IMR-90 (cell line): ENCODE measurements around the gene SNAPC4. TPM values are rescaled to one million over a fixed set of nuclear protein-coding genes. Genes with fewer than 3 reads are reported as not detected.
A peak's percentile ranks its signal among the peaks of the same experiment; 100 is the strongest.

Source experiments
- ATAC-seq: fragments of 200-7000 bp; cut with Tn5 transposase; 2 replicates; pipeline ENCODE4 v1.9.1; 2020; ENCODE audit warnings: low read depth, mild to moderate bottlenecking, moderate library complexity
- BruUV-seq: library from RNA; stranded (reverse); fragments of 400-500 nt; replicated peaks from 2 replicates; lab custom pipeline; 2021; lab: Mats Ljungman, UMichigan
- CTCF ChIA-PET: fragments of 300-600 bp; formaldehyde crosslinking; extraction: SDS; loops from one replicate; lab custom pipeline; 2021; ENCODE audit warnings: antibody characterized with exemption; lab: Yijun Ruan, JAX
- POLR2A ChIA-PET: fragments of 300-600 bp; sonication (Branson Sonifier 250); formaldehyde crosslinking; loops from one replicate; lab custom pipeline; 2022; ENCODE audit warnings: antibody characterized with exemption; ENCODE audit not compliant: unreplicated experiment; lab: Charles Lee
- DNase-seq: peaks from one replicate; pipeline ENCODE4 v3.0.0; 2013
- H2AFZ ChIP-seq: replicated peaks from 2 replicates; pipeline ENCODE3; 2013; ENCODE audit warnings: low read length, mild to moderate bottlenecking; ENCODE audit not compliant: poor library complexity
- H2AK5ac ChIP-seq: 2 replicates; pipeline ENCODE4 v1.6.1; 2013; ENCODE audit warnings: low read depth, low read length, inconsistent platforms
- H2AK9ac ChIP-seq: replicated peaks from 2 replicates; pipeline ENCODE3; 2013; ENCODE audit warnings: mild to moderate bottlenecking, low read depth, low read length, moderate library complexity; ENCODE audit not compliant: poor library complexity
- H2BK120ac ChIP-seq: 2 replicates; pipeline ENCODE4 v1.6.1; 2013; ENCODE audit warnings: low read depth, low read length, inconsistent platforms
- H2BK15ac ChIP-seq: 3 replicates; pipeline ENCODE4 v1.6.1; 2013; ENCODE audit warnings: low read depth, low read length, inconsistent platforms
- H2BK20ac ChIP-seq: 2 replicates; pipeline ENCODE4 v1.6.1; 2013; ENCODE audit warnings: low read depth, mild to moderate bottlenecking, inconsistent platforms, low read length, moderate library complexity
- H2BK5ac ChIP-seq: 2 replicates; pipeline ENCODE4 v1.6.1; 2013; ENCODE audit warnings: mild to moderate bottlenecking, low read depth, low read length, inconsistent platforms; ENCODE audit not compliant: poor library complexity, severe bottlenecking
- H3K14ac ChIP-seq: replicated peaks from 2 replicates; pipeline ENCODE4 v1.6.1; 2013; ENCODE audit warnings: low read depth, low read length, inconsistent platforms
- H3K18ac ChIP-seq: 2 replicates; pipeline ENCODE4 v1.6.1; 2013; ENCODE audit warnings: low read depth, low read length, control low read depth
- H3K23ac ChIP-seq: 2 replicates; pipeline ENCODE4 v1.6.1; 2013; ENCODE audit warnings: low read depth, low read length, inconsistent platforms
- H3K27ac ChIP-seq: 2 replicates; pipeline ENCODE4 v1.5.1; 2013; ENCODE audit warnings: mild to moderate bottlenecking, control low read depth, low read length; ENCODE audit not compliant: insufficient read depth
- H3K27me3 ChIP-seq: 2 replicates; pipeline ENCODE4 v1.6.1; 2013; ENCODE audit warnings: low read length; ENCODE audit not compliant: control insufficient read depth, insufficient read depth
- H3K36me3 ChIP-seq: 2 replicates; pipeline ENCODE4 v1.6.1; 2013; ENCODE audit warnings: low read length, mixed read lengths; ENCODE audit not compliant: control insufficient read depth, insufficient read depth
- H3K4ac ChIP-seq: 2 replicates; pipeline ENCODE4 v1.6.1; 2013; ENCODE audit warnings: low read depth, low read length, inconsistent platforms
- H3K4me1 ChIP-seq: 2 replicates; pipeline ENCODE4 v1.6.1; 2013; ENCODE audit warnings: low read length, mixed read lengths; ENCODE audit not compliant: control insufficient read depth, insufficient read depth
- H3K4me2 ChIP-seq: 2 replicates; pipeline ENCODE4 v1.6.1; 2013; ENCODE audit warnings: low read depth, mild to moderate bottlenecking, control low read depth, low read length, moderate library complexity
- H3K4me3 ChIP-seq: 2 replicates; pipeline ENCODE4 v1.5.1; 2013; ENCODE audit warnings: low read depth, mild to moderate bottlenecking, control low read depth, low read length, moderate library complexity; ENCODE audit not compliant: insufficient read depth
- H3K56ac ChIP-seq: 2 replicates; pipeline ENCODE4 v1.6.1; 2013; ENCODE audit warnings: low read length, inconsistent platforms; ENCODE audit not compliant: insufficient read depth; ENCODE audit errors: extremely low read depth
- H3K79me1 ChIP-seq, 2 experiments: 2 replicates each; pipeline ENCODE4 v1.6.1; 2013; ENCODE audit warnings: low read length in 2 of 2, inconsistent platforms in 1 of 2, low read depth in 1 of 2
- H3K9ac ChIP-seq: 2 replicates; pipeline ENCODE4 v1.6.1; 2013; ENCODE audit warnings: low read depth, low read length, control low read depth
- H3K9me1 ChIP-seq: 2 replicates; pipeline ENCODE4 v1.6.1; 2013; ENCODE audit warnings: low read length, inconsistent platforms; ENCODE audit not compliant: insufficient read depth
- H3K9me3 ChIP-seq: 2 replicates; pipeline ENCODE4 v1.6.1; 2013; ENCODE audit warnings: low read length; ENCODE audit not compliant: control insufficient read depth, insufficient read depth
- H4K20me1 ChIP-seq: 2 replicates; pipeline ENCODE4 v1.6.1; 2013; ENCODE audit warnings: low read length, inconsistent platforms; ENCODE audit not compliant: insufficient read depth
- H4K5ac ChIP-seq: 2 replicates; pipeline ENCODE4 v1.6.1; 2013; ENCODE audit warnings: mild to moderate bottlenecking, low read depth, low read length, control low read depth
- H4K8ac ChIP-seq, 2 experiments: 2 replicates each; pipeline ENCODE4 v1.6.1; 2013; ENCODE audit warnings: low read depth in 2 of 2, low read length in 2 of 2, control low read depth in 1 of 2, inconsistent platforms in 1 of 2
- H4K91ac ChIP-seq: 2 replicates; pipeline ENCODE4 v1.6.1; 2013; ENCODE audit warnings: low read depth, low read length, inconsistent platforms; ENCODE audit not compliant: insufficient read depth
- BHLHE40 ChIP-seq: fragments of 150-350 bp; IDR thresholded peaks from 2 replicates; pipeline ENCODE4 v1.6.1; 2016; ENCODE audit warnings: mild to moderate bottlenecking, low read depth, low read length
- CHD1 ChIP-seq: IDR thresholded peaks from 2 replicates; pipeline ENCODE4 v1.6.1; 2012; ENCODE audit warnings: low read depth, low read length, improper control_type of control experiment
- ELK1 ChIP-seq: fragments of 150-350 bp; IDR thresholded peaks from 2 replicates; pipeline ENCODE4 v1.6.1; 2016; ENCODE audit warnings: low read depth, mild to moderate bottlenecking, low read length, moderate library complexity, borderline replicate concordance
- FOS ChIP-seq: fragments of 150-350 bp; IDR thresholded peaks from 2 replicates; pipeline ENCODE4 v1.6.1; 2016; ENCODE audit warnings: low read depth, low read length
- POLR2A ChIP-seq: IDR thresholded peaks from 2 replicates; pipeline ENCODE4 v1.6.1; 2012; ENCODE audit warnings: mild to moderate bottlenecking, low read depth, low read length
- RAD21 ChIP-seq: IDR thresholded peaks from 2 replicates; pipeline ENCODE4 v1.6.1; 2012; ENCODE audit warnings: low read length, improper control_type of control experiment
- RCOR1 ChIP-seq: IDR thresholded peaks from 2 replicates; pipeline ENCODE4 v1.6.1; 2012; ENCODE audit warnings: mild to moderate bottlenecking, low read length, improper control_type of control experiment; ENCODE audit not compliant: insufficient replicate concordance
- RFX5 ChIP-seq: IDR thresholded peaks from 2 replicates; pipeline ENCODE4 v1.8.0; 2012; ENCODE audit warnings: low read depth, mild to moderate bottlenecking, low read length, moderate library complexity
- WGBS, 2 experiments: methylation state at CpG; one replicate each; pipeline versions ENCODE4 v1.1.5 to v1.1.7; 2013; ENCODE audit warnings: missing lambda C conversion rate in 2 of 2; ENCODE audit not compliant: insufficient read length in 1 of 2; ENCODE audit errors: extremely low coverage in 2 of 2; 5-methylcytosine and 5-hydroxymethylcytosine counted together
- dilution Hi-C: fragments of 300-500 bp; cut with HindIII; formaldehyde crosslinking; loops from one replicate; pipeline ENCODE4 v1.14.3; 2018; ENCODE audit warnings: low sequenced_read_pairs; ENCODE audit not compliant: unreplicated experiment
- in situ Hi-C: fragments of 300-500 bp; cut with MboI; formaldehyde crosslinking; loops from 3 replicates; pipeline ENCODE4 v1.14.3; 2019; ENCODE audit warnings: low sequenced_read_pairs, inconsistent platforms, mixed read lengths
- intact Hi-C: fragments of 100-400 bp; cut with micrococcal nuclease; formaldehyde crosslinking; loops from 2 replicates; pipeline ENCODE4 v1.10.0; 2022
- polyA plus RNA-seq, 3 experiments: library from polyadenylated mRNA; depleted of rRNA; stranded (reverse); fragments of >200 nt; gene quantifications; 2 replicates each; pipeline ENCODE4 v1.2.3, GENCODE V29; 2012; ENCODE audit warnings: low replicate concordance in 1 of 3
- total RNA-seq: library from RNA; depleted of rRNA; stranded (reverse); fragments of >200 nt; gene quantifications from 2 replicates; pipeline ENCODE4 v1.2.3, GENCODE V29; 2012
- TF ChIP-seq, protein P1 (sequence below): fragments of 150-350 bp; IDR thresholded peaks from 2 replicates; pipeline ENCODE4 v1.6.1; 2017; ENCODE audit warnings: mild to moderate bottlenecking, antibody characterized with exemption, low read length, low read depth
- TF ChIP-seq, protein P2 (sequence below): conservative IDR thresholded peaks from 2 replicates; pipeline ENCODE4 v1.5.1; 2012; ENCODE audit warnings: mild to moderate bottlenecking, low read depth, low read length, improper control_type of control experiment

Gene SNAPC4
- total and polyA plus RNA-seq, 2 of the 4 experiments (the other 2 are of a cell fraction), result 2.5 to 6.5 TPM

GRCh38 chr9:136407911-136408310 lies 7.9 kb upstream of the SNAPC4 start:
- Histone ChIP-seq H3K23ac (no peak overlapping the region), H2BK20ac (no peak overlapping the region), H4K91ac (no peak overlapping the region), H3K4me1 (peaks cover 12% of the 10 kb centered on the region), H4K8ac (no peak overlapping the region), H4K20me1 (peaks cover 25% of the 10 kb centered on the region), H2BK120ac (no peak overlapping the region), H2BK15ac (no peak overlapping the region), H3K4me2 (no peak overlapping the region), H3K4ac (no peak overlapping the region), H3K9ac (no peak overlapping the region), H4K5ac (no peak overlapping the region), H2AFZ (no peak overlapping the region), H3K9me1 (peaks cover 7% of the 10 kb centered on the region; the same call in 1 of the 2 replicates), H2AK5ac (no peak overlapping the region), H3K14ac (no peak overlapping the region), H3K9me3 (no peaks in the 10 kb centered on the region), H3K27ac (no peak overlapping the region), H2BK5ac (no peak overlapping the region), H3K27me3 (no peaks in the 10 kb centered on the region), H3K36me3 (peaks cover 38% of the 10 kb centered on the region), H3K4me3 (no peak overlapping the region), H2AK9ac (peak overlapping the region; percentile 65), H3K79me1 (peaks cover 12 to 44% of the 10 kb centered on the region in 2 experiments), H3K18ac (no peak overlapping the region), H3K56ac (no peak overlapping the region)
- DNase-seq (no peak), ATAC-seq (no peak)
- BruUV-seq, result no TSS peak
- 80% methylated on average over 1 of the region's 7 CpGs; no CpG with 5 or more reads in 1 of the 2 experiments for WGBS, 2 experiments
- in situ Hi-C loops (no loop called here), dilution Hi-C loops (no loop called here), intact Hi-C loops (no loop called here)
- TF ChIP-seq POLR2A, result no peak
- TF ChIP-seq, protein P1, sequence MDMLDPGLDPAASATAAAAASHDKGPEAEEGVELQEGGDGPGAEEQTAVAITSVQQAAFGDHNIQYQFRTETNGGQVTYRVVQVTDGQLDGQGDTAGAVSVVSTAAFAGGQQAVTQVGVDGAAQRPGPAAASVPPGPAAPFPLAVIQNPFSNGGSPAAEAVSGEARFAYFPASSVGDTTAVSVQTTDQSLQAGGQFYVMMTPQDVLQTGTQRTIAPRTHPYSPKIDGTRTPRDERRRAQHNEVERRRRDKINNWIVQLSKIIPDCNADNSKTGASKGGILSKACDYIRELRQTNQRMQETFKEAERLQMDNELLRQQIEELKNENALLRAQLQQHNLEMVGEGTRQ, result no peak
- TF ChIP-seq, protein P2, sequence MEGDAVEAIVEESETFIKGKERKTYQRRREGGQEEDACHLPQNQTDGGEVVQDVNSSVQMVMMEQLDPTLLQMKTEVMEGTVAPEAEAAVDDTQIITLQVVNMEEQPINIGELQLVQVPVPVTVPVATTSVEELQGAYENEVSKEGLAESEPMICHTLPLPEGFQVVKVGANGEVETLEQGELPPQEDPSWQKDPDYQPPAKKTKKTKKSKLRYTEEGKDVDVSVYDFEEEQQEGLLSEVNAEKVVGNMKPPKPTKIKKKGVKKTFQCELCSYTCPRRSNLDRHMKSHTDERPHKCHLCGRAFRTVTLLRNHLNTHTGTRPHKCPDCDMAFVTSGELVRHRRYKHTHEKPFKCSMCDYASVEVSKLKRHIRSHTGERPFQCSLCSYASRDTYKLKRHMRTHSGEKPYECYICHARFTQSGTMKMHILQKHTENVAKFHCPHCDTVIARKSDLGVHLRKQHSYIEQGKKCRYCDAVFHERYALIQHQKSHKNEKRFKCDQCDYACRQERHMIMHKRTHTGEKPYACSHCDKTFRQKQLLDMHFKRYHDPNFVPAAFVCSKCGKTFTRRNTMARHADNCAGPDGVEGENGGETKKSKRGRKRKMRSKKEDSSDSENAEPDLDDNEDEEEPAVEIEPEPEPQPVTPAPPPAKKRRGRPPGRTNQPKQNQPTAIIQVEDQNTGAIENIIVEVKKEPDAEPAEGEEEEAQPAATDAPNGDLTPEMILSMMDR, result no peak
- TF ChIP-seq ELK1, result no peak
- TF ChIP-seq FOS, result no peak
- TF ChIP-seq RCOR1, result no peak
- TF ChIP-seq BHLHE40, result no peak
- TF ChIP-seq RAD21, result no peak
- TF ChIP-seq CHD1, result no peak
- TF ChIP-seq RFX5, result no peak
- POLR2A ChIA-PET, result no interaction called here
- CTCF ChIA-PET, result no interaction called here
